Thoracic aorta (tissue), 2 donors: Measurements from ENCODE around the gene TRIM8. TPM values are rescaled to one million over a fixed set of nuclear protein-coding genes. Genes with fewer than 3 reads are reported as not detected.
A peak's percentile ranks its signal among the peaks of the same experiment; 100 is the strongest.

Source experiments
- ATAC-seq: fragments of 150-250 bp; one replicate; pipeline ENCODE4 v1.8.0; 2017; ENCODE audit warnings: low read depth; ENCODE audit not compliant: insufficient number of reproducible peaks, low FRiP score
- DNase-seq: peaks from one replicate; pipeline ENCODE4 v3.0.0-alpha.2; 2020; ENCODE audit warnings: low spot score
- H3K27ac ChIP-seq, 2 donors: fragments of 200-600 bp; sonication (generic); 1 replicate in 1 of 2; 2 replicates in 1 of 2; pipeline ENCODE4 v1.5.1; 2016; ENCODE audit warnings: mild to moderate bottlenecking in 2 of 2, moderate library complexity in 2 of 2
- H3K27me3 ChIP-seq: fragments of 200-600 bp; sonication (generic); replicated peaks from 2 replicates; pipeline ENCODE4 v1.6.0; 2016; ENCODE audit warnings: mild to moderate bottlenecking; ENCODE audit not compliant: insufficient read depth
- H3K36me3 ChIP-seq: fragments of 200-600 bp; sonication (generic); one replicate; pipeline ENCODE4 v1.5.1; 2016
- H3K4me1 ChIP-seq, 2 donors: fragments of 200-600 bp; sonication (generic); 1 replicate in 1 of 2; 2 replicates in 1 of 2; pipeline versions ENCODE4 v1.5.1 to v1.6.0; 2016; ENCODE audit warnings: low read depth in 2 of 2, mild to moderate bottlenecking in 1 of 2; ENCODE audit not compliant: control insufficient read depth in 1 of 2
- H3K4me3 ChIP-seq: fragments of 200-600 bp; sonication (generic); 2 replicates; pipeline ENCODE4 v1.5.1; 2016; ENCODE audit warnings: mild to moderate bottlenecking
- H3K9me3 ChIP-seq: fragments of 200-600 bp; sonication (generic); 2 replicates; pipeline ENCODE4 v1.5.1; 2016
- CTCF ChIP-seq: fragments of 200-600 bp; sonication (generic); IDR thresholded peaks from one replicate; pipeline ENCODE4 v1.5.1; 2019; ENCODE audit warnings: antibody characterized with exemption
- total RNA-seq, 2 donors: library from RNA; depleted of rRNA; stranded (reverse); fragments of >200 nt; gene quantifications; one replicate each; pipeline versions ENCODE4 v1.1.0 to v1.2.3, GENCODE V29; 2016

TRIM8 gene
- total RNA-seq, 2 donors from 2014 or later: 154 to 192 TPM

GRCh38 chr10:102668326-102669107, 24.2 kb downstream of the TRIM8 start:
- H3K4me1 ChIP-seq: peaks cover 11 to 18% of the 10 kb centered on the region in 2 donors
- TF ChIP-seq CTCF: no peak
- H3K27ac ChIP-seq: peak overlapping the region; percentile 57 to 78
- no peaks in the 10 kb centered on the region for H3K27me3 ChIP-seq
- H3K4me3 ChIP-seq: no peak overlapping the region
- no peaks in the 10 kb centered on the region for H3K36me3 ChIP-seq
- ATAC-seq: no peak
- no peaks in the 10 kb centered on the region for H3K9me3 ChIP-seq
- DNase-seq: no peak

- peak; percentile 48 for TF ChIP-seq CTCF
- Histone ChIP-seq H3K4me3 (no peak overlapping the region), H3K9me3 (no peaks in the 10 kb centered on the region), H3K36me3 (no peaks in the 10 kb centered on the region), H3K4me1 (peaks cover 17 to 26% of the 10 kb centered on the region in 2 donors), H3K27ac (peak overlapping the region; percentile 57 to 78), H3K27me3 (no peaks in the 10 kb centered on the region)
- DNase-seq (peak; percentile 34), ATAC-seq (no peak)
These were observed 25.2 kb downstream of the TRIM8 start for GRCh38 chr10:102669206-102670064.

GRCh38 chr10:102670065-102670670, 25.9 kb downstream of the TRIM8 start:
- Histone ChIP-seq H3K36me3 (no peaks in the 10 kb centered on the region), H3K9me3 (no peaks in the 10 kb centered on the region), H3K4me3 (no peak overlapping the region), H3K27ac (peak overlapping the region; percentile 30 to 78), H3K4me1 (peaks cover 24 to 33% of the 10 kb centered on the region in 2 donors), H3K27me3 (no peaks in the 10 kb centered on the region)
- TF ChIP-seq CTCF: no peak
- ATAC-seq (no peak), DNase-seq (no peak)

GRCh38 chr10:102670871-102671434, 26.7 kb downstream of the TRIM8 start:
- DNase-seq (no peak), ATAC-seq (no peak)
- no peak overlapping the region for H3K4me3 ChIP-seq
- H3K27ac ChIP-seq: no peak overlapping the region
- no peaks in the 10 kb centered on the region for H3K27me3 ChIP-seq
- H3K4me1 ChIP-seq: peaks cover 31 to 41% of the 10 kb centered on the region in 2 donors
- no peak for TF ChIP-seq CTCF
- no peaks in the 10 kb centered on the region for H3K36me3 ChIP-seq
- no peaks in the 10 kb centered on the region for H3K9me3 ChIP-seq
